Measurements from ENCODE around the gene CDH4.
"Not testable (repeated sequence)": the region's sequence is repeated elsewhere in the genome, so short reads cannot be mapped to it uniquely, and the experiment has no call there.

GRCh38 chr20:61273024-61273423, 21.0 kb downstream of the CDH4 start:
- TF ChIP-seq, protein P1, sequence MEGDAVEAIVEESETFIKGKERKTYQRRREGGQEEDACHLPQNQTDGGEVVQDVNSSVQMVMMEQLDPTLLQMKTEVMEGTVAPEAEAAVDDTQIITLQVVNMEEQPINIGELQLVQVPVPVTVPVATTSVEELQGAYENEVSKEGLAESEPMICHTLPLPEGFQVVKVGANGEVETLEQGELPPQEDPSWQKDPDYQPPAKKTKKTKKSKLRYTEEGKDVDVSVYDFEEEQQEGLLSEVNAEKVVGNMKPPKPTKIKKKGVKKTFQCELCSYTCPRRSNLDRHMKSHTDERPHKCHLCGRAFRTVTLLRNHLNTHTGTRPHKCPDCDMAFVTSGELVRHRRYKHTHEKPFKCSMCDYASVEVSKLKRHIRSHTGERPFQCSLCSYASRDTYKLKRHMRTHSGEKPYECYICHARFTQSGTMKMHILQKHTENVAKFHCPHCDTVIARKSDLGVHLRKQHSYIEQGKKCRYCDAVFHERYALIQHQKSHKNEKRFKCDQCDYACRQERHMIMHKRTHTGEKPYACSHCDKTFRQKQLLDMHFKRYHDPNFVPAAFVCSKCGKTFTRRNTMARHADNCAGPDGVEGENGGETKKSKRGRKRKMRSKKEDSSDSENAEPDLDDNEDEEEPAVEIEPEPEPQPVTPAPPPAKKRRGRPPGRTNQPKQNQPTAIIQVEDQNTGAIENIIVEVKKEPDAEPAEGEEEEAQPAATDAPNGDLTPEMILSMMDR (IDR thresholded peaks at IDR 0.05), result not testable (repeated sequence)
- not testable (repeated sequence) for TF ChIP-seq EZH2 (IDR thresholded peaks at IDR 0.05; ENCODE audit: borderline replicate concordance, insufficient read depth, low read depth, low read length, poor library complexity, severe bottlenecking)

Measured in B cell (primary cell).